H1 (cell line): Measurements from ENCODE around the gene MASP1. TPM values are rescaled to one million over a fixed set of nuclear protein-coding genes. Genes with fewer than 3 reads are reported as not detected.

Experiments
- CTCF ChIA-PET: fragments of 300-600 bp; sonication (Branson Sonifier 250); formaldehyde crosslinking; loops from one replicate; lab custom pipeline; 2021; ENCODE audit not compliant: partially characterized antibody; lab: Charles Lee
- POLR2A ChIA-PET: fragments of 300-600 bp; sonication (Branson Sonifier 250); formaldehyde crosslinking; loops from one replicate; lab custom pipeline; 2021; ENCODE audit warnings: inconsistent platforms; ENCODE audit not compliant: partially characterized antibody; lab: Charles Lee
- DNase-seq, 2 experiments: peaks; one replicate each; pipeline versions ENCODE4 v3.0.0 to v3.0.0-alpha.2; 2010 to 2022; ENCODE audit warnings: low spot score in 2 of 2, low read depth in 1 of 2, mixed read lengths in 1 of 2
- FAIRE-seq: peaks from 2 replicates; lab custom pipeline; 2011; peaks lifted over from hg19 to GRCh38; lab: Jason Lieb, UNC
- H2AFZ ChIP-seq: 2 replicates; pipeline ENCODE4 v1.8.1; 2012; ENCODE audit warnings: low read length, inconsistent platforms
- H2AK5ac ChIP-seq: 2 replicates; pipeline ENCODE4 v1.6.1; 2013; ENCODE audit warnings: low read depth, low read length
- H2BK120ac ChIP-seq: replicated peaks from 2 replicates; pipeline ENCODE3; 2013; ENCODE audit warnings: low read depth, low read length, inconsistent platforms
- H2BK12ac ChIP-seq: 2 replicates; pipeline ENCODE4 v1.6.1; 2013; ENCODE audit warnings: low read depth, low read length
- H2BK15ac ChIP-seq: 2 replicates; pipeline ENCODE4 v1.6.1; 2013; ENCODE audit warnings: low read length
- H2BK20ac ChIP-seq: 2 replicates; pipeline ENCODE4 v1.6.1; 2013; ENCODE audit warnings: low read length
- H2BK5ac ChIP-seq: 2 replicates; pipeline ENCODE4 v1.6.1; 2013; ENCODE audit warnings: low read depth, low read length
- H3K14ac ChIP-seq: 2 replicates; pipeline ENCODE4 v1.6.1; 2013; ENCODE audit warnings: inconsistent platforms; ENCODE audit not compliant: insufficient read length
- H3K18ac ChIP-seq: 2 replicates; pipeline ENCODE4 v1.6.1; 2013; ENCODE audit warnings: low read length; ENCODE audit errors: extremely low read depth
- H3K23ac ChIP-seq: 2 replicates; pipeline ENCODE4 v1.6.1; 2013; ENCODE audit warnings: inconsistent platforms; ENCODE audit not compliant: insufficient read length
- H3K23me2 ChIP-seq: 2 replicates; pipeline ENCODE4 v1.6.1; 2013; ENCODE audit warnings: low read depth, low read length
- H3K27ac ChIP-seq: 2 replicates; pipeline ENCODE4 v1.6.1; 2011; ENCODE audit warnings: low read depth, low read length, inconsistent platforms
- H3K27me3 ChIP-seq, 4 experiments: replicated peaks in 1 of 4; 1 replicate in 1 of 4; 2 replicates in 3 of 4; pipeline versions ENCODE4 v1.6.1 to v1.8.1; 2011 to 2013; ENCODE audit warnings: low read length in 3 of 4, mild to moderate bottlenecking in 3 of 4, inconsistent platforms in 2 of 4, mixed read lengths in 2 of 4, moderate library complexity in 1 of 4; ENCODE audit not compliant: control insufficient read depth in 3 of 4, insufficient read depth in 3 of 4; ENCODE audit errors: extremely low read depth in 1 of 4
- H3K36me3 ChIP-seq, 4 experiments: 2 replicates each; pipeline versions ENCODE4 v1.6.1 to v1.8.1; 2011 to 2013; ENCODE audit warnings: mild to moderate bottlenecking in 4 of 4, low read length in 3 of 4, moderate library complexity in 2 of 4, control low read depth in 1 of 4, inconsistent platforms in 1 of 4; ENCODE audit not compliant: insufficient read depth in 4 of 4, control insufficient read depth in 2 of 4
- H3K4ac ChIP-seq: replicated peaks from 2 replicates; pipeline ENCODE3; 2013; ENCODE audit warnings: low read length, low read depth, mixed read lengths, inconsistent platforms; ENCODE audit not compliant: insufficient read length
- H3K4me1 ChIP-seq, 4 experiments: replicated peaks in 1 of 4; 1 replicate in 1 of 4; 2 replicates in 3 of 4; pipeline versions ENCODE4 v1.6.1 to v1.8.1; 2011 to 2013; ENCODE audit warnings: low read length in 3 of 4, inconsistent platforms in 2 of 4, mixed read lengths in 1 of 4; ENCODE audit not compliant: insufficient read depth in 4 of 4, control insufficient read depth in 3 of 4
- H3K4me2 ChIP-seq, 2 experiments: 2 replicates each; pipeline versions ENCODE4 v1.6.1 to v1.8.1; 2011 to 2013; ENCODE audit warnings: low read depth in 2 of 2, low read length in 2 of 2, control low read depth in 1 of 2, inconsistent platforms in 1 of 2, mild to moderate bottlenecking in 1 of 2; ENCODE audit not compliant: insufficient read depth in 1 of 2
- H3K4me3 ChIP-seq, 4 experiments: fragments of 200-600, 300-600 bp in 1 of 4; sonication (generic), shearing (Covaris generic), sonication (Bioruptor Twin) in 1 of 4; 2 replicates each; pipeline versions ENCODE4 v1.5.1 to v1.8.1; 2011 to 2016; ENCODE audit warnings: low read length in 4 of 4, low read depth in 3 of 4, control low read depth in 2 of 4, inconsistent platforms in 2 of 4, mild to moderate bottlenecking in 2 of 4, mixed read lengths in 1 of 4, moderate library complexity in 1 of 4; ENCODE audit not compliant: insufficient read depth in 2 of 4; ENCODE audit errors: extremely low read depth in 1 of 4
- H3K56ac ChIP-seq: replicated peaks from 2 replicates; pipeline ENCODE3; 2013; ENCODE audit warnings: low read depth, mild to moderate bottlenecking, mixed read lengths, low read length, inconsistent platforms; ENCODE audit not compliant: insufficient read length
- H3K79me1 ChIP-seq: 2 replicates; pipeline ENCODE4 v1.6.1; 2013; ENCODE audit warnings: low read depth, low read length, control low read depth
- H3K79me2 ChIP-seq, 2 experiments: 2 replicates each; pipeline versions ENCODE4 v1.6.1 to v1.8.1; 2012 to 2013; ENCODE audit warnings: low read length in 2 of 2, mild to moderate bottlenecking in 2 of 2, inconsistent platforms in 1 of 2; ENCODE audit not compliant: insufficient read depth in 2 of 2, control insufficient read depth in 1 of 2
- H3K9ac ChIP-seq, 4 experiments: replicated peaks in 1 of 4; 1 replicate in 1 of 4; 2 replicates in 3 of 4; pipeline versions ENCODE4 v1.6.1 to v1.8.1; 2011 to 2013; ENCODE audit warnings: low read depth in 3 of 4, low read length in 3 of 4, control low read depth in 2 of 4, mild to moderate bottlenecking in 2 of 4, moderate library complexity in 2 of 4, inconsistent platforms in 1 of 4; ENCODE audit errors: extremely low read depth in 1 of 4
- H3K9me3 ChIP-seq, 2 experiments: 2 replicates each; pipeline versions ENCODE4 v1.6.1 to v1.8.1; 2012 to 2013; ENCODE audit warnings: mild to moderate bottlenecking in 2 of 2, moderate library complexity in 2 of 2, control low read depth in 1 of 2, inconsistent platforms in 1 of 2, low read depth in 1 of 2, low read length in 1 of 2, mixed read lengths in 1 of 2; ENCODE audit not compliant: insufficient read depth in 2 of 2
- H4K20me1 ChIP-seq, 2 experiments: replicated peaks in 1 of 2; 2 replicates each; pipeline versions ENCODE3 to v1.8.1; 2011 to 2013; ENCODE audit warnings: inconsistent platforms in 2 of 2, low read length in 2 of 2, mild to moderate bottlenecking in 1 of 2; ENCODE audit not compliant: insufficient read depth in 2 of 2, control insufficient read depth in 1 of 2
- H4K5ac ChIP-seq: 2 replicates; pipeline ENCODE4 v1.6.1; 2013; ENCODE audit warnings: low read length, low read depth, mixed read lengths, inconsistent platforms; ENCODE audit not compliant: insufficient read length
- H4K8ac ChIP-seq: 2 replicates; pipeline ENCODE4 v1.8.0; 2013; ENCODE audit warnings: mild to moderate bottlenecking, moderate library complexity, low read length, inconsistent platforms; ENCODE audit not compliant: insufficient read depth; ENCODE audit errors: extremely low read depth
- H4K91ac ChIP-seq: replicated peaks from 2 replicates; pipeline ENCODE3; 2013; ENCODE audit warnings: low read length, mixed read lengths, inconsistent platforms; ENCODE audit not compliant: insufficient read length
- ATF3 ChIP-seq: IDR thresholded peaks from 2 replicates; pipeline ENCODE4 v1.6.1; 2011; ENCODE audit warnings: low read depth, mild to moderate bottlenecking, low read length; ENCODE audit not compliant: insufficient read depth
- BCL11A ChIP-seq, 2 experiments: IDR thresholded peaks; one replicate each; pipeline ENCODE4 v1.6.1; 2011; ENCODE audit warnings: low read depth in 2 of 2, low read length in 2 of 2, mild to moderate bottlenecking in 2 of 2
- POU5F1 ChIP-seq: IDR thresholded peaks from 2 replicates; pipeline ENCODE4 v1.6.1; 2011; ENCODE audit warnings: low read depth, mild to moderate bottlenecking, low read length, moderate library complexity
- SIRT6 ChIP-seq: IDR thresholded peaks from one replicate; pipeline ENCODE4 v1.7.1; 2012; ENCODE audit warnings: low read length, inconsistent platforms
- SRF ChIP-seq: IDR thresholded peaks from 2 replicates; pipeline ENCODE4 v1.6.1; 2011; ENCODE audit warnings: mild to moderate bottlenecking, low read depth, low read length, moderate library complexity
- TAF7 ChIP-seq: optimal IDR thresholded peaks from 2 replicates; pipeline ENCODE3; 2011; ENCODE audit warnings: low read depth, mild to moderate bottlenecking, inconsistent platforms, low read length, moderate library complexity, borderline replicate concordance
- TCF12 ChIP-seq: IDR thresholded peaks from 2 replicates; pipeline ENCODE4 v1.6.1; 2011; ENCODE audit warnings: low read depth, mild to moderate bottlenecking, low read length
- WGBS, 2 experiments: shearing (Covaris generic) in 1 of 2; methylation state at CpG; one replicate each; pipeline versions ENCODE4 v1.1.6 to v1.1.7; 2013 to 2015; ENCODE audit warnings: low lambda C conversion rate in 2 of 2, mixed read lengths in 2 of 2, inconsistent platforms in 1 of 2, low coverage in 1 of 2, missing lambda C conversion rate in 1 of 2; ENCODE audit not compliant: insufficient replicate concordance in 2 of 2, insufficient coverage in 1 of 2, insufficient read length in 1 of 2; ENCODE audit errors: extremely low coverage in 1 of 2, missing lambda C conversion rate in 1 of 2; 5-methylcytosine and 5-hydroxymethylcytosine counted together
- polyA plus RNA-seq, 7 experiments: library from polyadenylated mRNA; depleted of rRNA in 3 of 7; stranded (reverse) in 5 of 7; unstranded in 2 of 7; fragments of >200 nt in 5 of 7; fragments of 200-250 nt in 2 of 7; gene quantifications; 1 replicate in 5 of 7; 2 replicates in 1 of 7; 4 replicates in 1 of 7; pipeline versions ENCODE4 v1.2.1 to v1.2.3, GENCODE V29; 2011 to 2013; ENCODE audit warnings: missing spikeins in 2 of 7, mixed read lengths in 2 of 7
- total RNA-seq: library from RNA; stranded (reverse); fragmentation: NEBNext Ultra II Directional; extraction: Animal tissue kit (Norgen Biotek cat#: 25700); gene quantifications from 2 replicates; pipeline ENCODE4 v1.2.1, GENCODE V29; 2021

Gene MASP1
- total and polyA plus RNA-seq, 2 of the 8 experiments (the other 6 are each of a cell fraction or from before 2014, with no cell fraction given) = 2.7 to 3.5 TPM

- CTCF ChIA-PET = interaction anchor here (0.8 to 9.6 kb wide), 6 partner anchors 10 to 382 kb away, joined by 3 to 86 read pairs (median 28); no protein-coding TSS in a partner anchor
- no peak overlapping the region for H2BK5ac ChIP-seq
- no peak overlapping the region for H3K14ac ChIP-seq
- H3K79me1 ChIP-seq = no peaks in the 10 kb centered on the region
- no peak overlapping the region for H3K4me2 ChIP-seq
- no peak overlapping the region for H2BK20ac ChIP-seq
- no peak overlapping the region for H2AK5ac ChIP-seq
- H4K5ac ChIP-seq = no peak overlapping the region
- H3K4me1 ChIP-seq = peaks cover 3 to 6% (median 5%) of the 10 kb centered on the region in 4 experiments; a peak in 6 of 7 replicates
- no peak overlapping the region for H3K27ac ChIP-seq
- FAIRE-seq (no peak), DNase-seq (no peak)
- H3K79me2 ChIP-seq = no peaks in the 10 kb centered on the region
- H4K8ac ChIP-seq = no peak overlapping the region
- no peak overlapping the region for H3K56ac ChIP-seq
- no peak overlapping the region for H3K4ac ChIP-seq
- H3K23ac ChIP-seq = no peak overlapping the region
- H2AFZ ChIP-seq = no peak overlapping the region
- peaks cover under 1% of the 10 kb centered on the region; the same call in 1 of the 2 replicates for H3K23me2 ChIP-seq
- H3K18ac ChIP-seq = no peak overlapping the region
- H2BK120ac ChIP-seq = no peak overlapping the region
- H3K4me3 ChIP-seq = no peak overlapping the region
- no peak overlapping the region for H4K91ac ChIP-seq
- no peaks in the 10 kb centered on the region for H4K20me1 ChIP-seq
- no peak overlapping the region for H3K9ac ChIP-seq
- H2BK15ac ChIP-seq = no peak overlapping the region
- no peaks in the 10 kb centered on the region for H3K36me3 ChIP-seq
- no peaks in the 10 kb centered on the region; a peak in 1 of 7 replicates for H3K27me3 ChIP-seq
- WGBS, 2 experiments = 83% methylated on average over 2 of the region's 2 CpGs; no CpG with 5 or more reads in 1 of the 2 experiments
- no peak overlapping the region for H2BK12ac ChIP-seq
- H3K9me3 ChIP-seq = no peaks in the 10 kb centered on the region
- POLR2A ChIA-PET = interaction anchor here (2.4 kb wide), 1 partner anchor 24 kb away, joined by 4 read pairs; no protein-coding TSS in a partner anchor
- TF ChIP-seq BCL11A (IDR thresholded peaks at IDR 0.05; ENCODE audit: low read depth in 2 of 2, low read length in 2 of 2) = no peak
- TF ChIP-seq TAF7 = no peak
- TF ChIP-seq TCF12 = no peak
- no peak for TF ChIP-seq POU5F1
- TF ChIP-seq ATF3 = no peak
- no peak for TF ChIP-seq SRF
- TF ChIP-seq SIRT6 = no peak
Measured at GRCh38 chr3:187296911-187297310, 5.4 kb upstream of the MASP1 start.
